Endothelial cell of umbilical vein (primary cell): ENCODE measurements around the gene PSMD13. TPM values are rescaled to one million over a fixed set of nuclear protein-coding genes. Genes with fewer than 3 reads are reported as not detected.

Experiments used
- BruUV-seq: library from RNA; stranded (reverse); fragments of 400-500 nt; replicated peaks from 2 replicates; lab custom pipeline; 2021; lab: Mats Ljungman, UMichigan
- CTCF ChIA-PET: fragments of 300-600, 350-600 bp; sonication (Branson Sonifier 250); formaldehyde crosslinking; loops from one replicate; lab custom pipeline; 2021; ENCODE audit warnings: antibody characterized with exemption, inconsistent platforms; lab: Charles Lee
- POLR2A ChIA-PET: fragments of 300-600, 350-600 bp; sonication (Branson Sonifier 250); formaldehyde crosslinking; loops from one replicate; lab custom pipeline; 2021; ENCODE audit warnings: antibody characterized with exemption, inconsistent platforms; lab: Charles Lee
- DNase-seq: peaks from one replicate; pipeline ENCODE4 v3.0.0-alpha.2; 2011; ENCODE audit warnings: low read depth, low spot score
- FAIRE-seq: peaks from 2 replicates; lab custom pipeline; 2011; peaks lifted over from hg19 to GRCh38; lab: Jason Lieb, UNC
- H2AFZ ChIP-seq: 2 replicates; pipeline ENCODE4 v1.6.0; 2012; ENCODE audit warnings: low read depth, low read length, control low read depth, inconsistent platforms
- H3K27ac ChIP-seq: 2 replicates; pipeline ENCODE4 v1.5.1; 2011; ENCODE audit warnings: low read depth, mild to moderate bottlenecking, control low read depth, low read length, moderate library complexity; ENCODE audit not compliant: insufficient read depth
- H3K27me3 ChIP-seq, 2 experiments: 2 replicates each; pipeline versions ENCODE4 v1.6.0 to v1.6.1; 2011; ENCODE audit warnings: low read length in 2 of 2, mixed read lengths in 1 of 2; ENCODE audit not compliant: control insufficient read depth in 2 of 2, insufficient read depth in 2 of 2
- H3K36me3 ChIP-seq, 2 experiments: 2 replicates in 1 of 2; 3 replicates in 1 of 2; pipeline ENCODE4 v1.5.1; 2011; ENCODE audit warnings: low read length in 2 of 2, mild to moderate bottlenecking in 1 of 2, moderate library complexity in 1 of 2; ENCODE audit not compliant: control insufficient read depth in 2 of 2, insufficient read depth in 2 of 2; ENCODE audit errors: extremely low read depth in 1 of 2
- H3K4me1 ChIP-seq: 3 replicates; pipeline ENCODE4 v1.5.1; 2011; ENCODE audit warnings: mild to moderate bottlenecking, low read length; ENCODE audit not compliant: control insufficient read depth, insufficient read depth; ENCODE audit errors: extremely low read depth
- H3K4me2 ChIP-seq: 2 replicates; pipeline ENCODE4 v1.6.1; 2011; ENCODE audit warnings: low read length, control low read depth, mixed read lengths; ENCODE audit not compliant: insufficient read depth
- H3K4me3 ChIP-seq, 3 experiments: fragments of 200-600 bp in 1 of 3; sonication (generic), shearing (Covaris generic) in 1 of 3; replicated peaks in 1 of 3; 2 replicates each; pipeline ENCODE4 v1.5.1; 2011 to 2016; ENCODE audit warnings: control low read depth in 3 of 3, low read length in 3 of 3, mild to moderate bottlenecking in 2 of 3, inconsistent platforms in 1 of 3, low read depth in 1 of 3, moderate library complexity in 1 of 3; ENCODE audit not compliant: insufficient read depth in 1 of 3
- H3K79me2 ChIP-seq: 2 replicates; pipeline ENCODE4 v1.6.0; 2012; ENCODE audit warnings: low read length, inconsistent platforms; ENCODE audit not compliant: control insufficient read depth, insufficient read depth
- H3K9ac ChIP-seq: replicated peaks from 2 replicates; pipeline ENCODE3; 2011; ENCODE audit warnings: low read length, control low read depth; ENCODE audit not compliant: insufficient read depth; ENCODE audit errors: extremely low read depth
- H3K9me1 ChIP-seq: replicated peaks from 3 replicates; pipeline ENCODE4 v1.6.0; 2011; ENCODE audit warnings: mild to moderate bottlenecking, low read length; ENCODE audit not compliant: control insufficient read depth, insufficient read depth; ENCODE audit errors: extremely low read depth
- H3K9me3 ChIP-seq: replicated peaks from 2 replicates; pipeline ENCODE4 v1.5.1; 2012; ENCODE audit warnings: low read length, inconsistent platforms; ENCODE audit not compliant: control insufficient read depth, insufficient read depth
- H4K20me1 ChIP-seq: replicated peaks from 2 replicates; pipeline ENCODE3; 2011; ENCODE audit warnings: mild to moderate bottlenecking, low read length; ENCODE audit not compliant: control insufficient read depth, insufficient read depth; ENCODE audit errors: extremely low read depth
- EZH2 ChIP-seq: IDR thresholded peaks from 2 replicates; pipeline ENCODE4 v1.6.1; 2012; ENCODE audit warnings: borderline replicate concordance, low read depth, mild to moderate bottlenecking, moderate library complexity, low read length, inconsistent platforms; ENCODE audit not compliant: severe bottlenecking
- FOS ChIP-seq: IDR thresholded peaks from 2 replicates; pipeline ENCODE4 v1.6.1; 2011; ENCODE audit warnings: mild to moderate bottlenecking, low read length, moderate library complexity, borderline replicate concordance; ENCODE audit not compliant: insufficient read depth
- GATA2 ChIP-seq: IDR thresholded peaks from 2 replicates; pipeline ENCODE4 v1.7.0; 2011; ENCODE audit warnings: low read depth, mild to moderate bottlenecking, moderate library complexity, mixed read lengths, low read length; ENCODE audit not compliant: insufficient read length, insufficient read depth
- JUN ChIP-seq: IDR thresholded peaks from 2 replicates; pipeline ENCODE4 v1.6.1; 2011; ENCODE audit warnings: borderline replicate concordance, low read depth; ENCODE audit not compliant: insufficient read length, insufficient read depth
- MYC ChIP-seq: IDR thresholded peaks from one replicate; pipeline ENCODE4 v1.6.1; 2011; ENCODE audit warnings: mild to moderate bottlenecking, low read depth, low read length
- POLR2A ChIP-seq: IDR thresholded peaks from 2 replicates; pipeline ENCODE4 v1.6.1; 2012; ENCODE audit warnings: low read depth, mild to moderate bottlenecking, control low read depth, low read length
- POLR2AphosphoS5 ChIP-seq: IDR thresholded peaks from 2 replicates; pipeline ENCODE4 v1.6.1; 2012; ENCODE audit warnings: low read depth, mild to moderate bottlenecking, control low read depth, low read length, moderate library complexity; ENCODE audit not compliant: insufficient read depth
- dilution Hi-C: fragments of 300-500 bp; cut with MboI; formaldehyde crosslinking; loops from one replicate; pipeline ENCODE4 v1.15.0; 2019; ENCODE audit warnings: low sequenced_read_pairs; ENCODE audit not compliant: extremely low pct_ligation_motif_present
- intact Hi-C: fragments of 100-400 bp; cut with micrococcal nuclease; formaldehyde crosslinking; loops from one replicate; pipeline ENCODE4 v1.10.0; 2022
- polyA plus RNA-seq, 4 experiments: library from polyadenylated mRNA; depleted of rRNA in 3 of 4; stranded (reverse) in 3 of 4; unstranded in 1 of 4; fragments of >200 nt; gene quantifications; 2 replicates each; pipeline versions ENCODE4 v1.2.1 to v1.2.3, GENCODE V29; 2011 to 2012; ENCODE audit warnings: missing spikeins in 1 of 4
- total RNA-seq: library from RNA; stranded (reverse); gene quantifications from 2 replicates; pipeline ENCODE4 v1.2.3, GENCODE V29; 2021
- TF ChIP-seq, protein P1 (sequence below), 2 donors: IDR thresholded peaks; 1 replicate in 1 of 2; 2 replicates in 1 of 2; pipeline ENCODE4 v1.5.1; 2011; ENCODE audit warnings: low read length in 2 of 2, mild to moderate bottlenecking in 2 of 2, moderate library complexity in 2 of 2, control low read depth in 1 of 2, inconsistent platforms in 1 of 2, low read depth in 1 of 2; ENCODE audit not compliant: insufficient read depth in 1 of 2; ENCODE audit errors: extremely low read depth in 1 of 2
- TF ChIP-seq, protein P2 (sequence below): IDR thresholded peaks from 2 replicates; pipeline ENCODE4 v1.6.1; 2011; ENCODE audit not compliant: insufficient read depth, insufficient read length

The PSMD13 gene
- total and polyA plus RNA-seq, 2 donors (not counting 3 experiments of a cell fraction or from before 2014, with no cell fraction given), result 168 to 214 TPM

DNA sequence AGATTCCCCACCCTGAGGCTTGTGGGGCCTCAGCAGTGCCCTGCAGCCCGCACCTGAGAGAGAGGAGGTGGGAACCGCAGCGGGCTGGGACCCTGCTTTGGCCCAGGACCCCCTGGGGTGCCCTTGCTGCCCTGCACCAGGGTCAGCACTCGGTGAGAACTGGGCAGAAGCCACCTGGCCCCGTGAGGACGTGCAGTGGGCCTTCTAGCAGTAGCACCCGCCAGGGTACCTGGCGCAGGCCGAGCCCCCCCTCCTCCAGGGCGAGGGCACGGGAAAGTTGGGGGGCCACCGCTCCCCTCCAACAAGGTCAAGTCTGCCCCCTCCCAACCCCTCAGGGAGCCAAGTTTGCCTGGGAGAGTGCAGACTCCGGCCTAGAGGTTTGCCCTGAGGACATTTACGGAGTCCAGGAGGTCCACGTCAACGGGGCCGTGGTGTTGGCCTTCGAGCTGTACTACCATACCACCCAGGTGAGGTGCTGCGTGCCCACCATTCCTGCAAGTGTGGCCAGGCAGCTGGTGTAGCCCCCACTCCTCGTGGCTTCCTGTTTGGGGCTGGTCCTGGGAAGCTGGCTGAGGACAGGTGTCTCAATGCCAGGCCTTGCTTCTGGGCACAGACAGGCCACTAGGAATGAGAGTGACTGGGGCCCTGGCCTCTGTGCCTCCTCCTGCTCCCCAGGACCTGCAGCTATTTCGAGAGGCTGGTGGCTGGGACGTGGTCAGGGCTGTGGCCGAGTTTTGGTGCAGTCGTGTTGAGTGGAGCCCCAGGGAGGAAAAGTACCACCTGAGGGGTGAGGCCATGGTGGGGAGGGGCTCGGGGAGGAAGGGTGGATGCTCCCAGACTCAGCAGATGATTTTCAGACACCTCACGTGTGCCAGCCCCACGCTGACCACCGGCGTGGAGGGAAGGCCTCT is 55.7 kb downstream of the PSMD13 start:
- CTCF ChIA-PET, result interaction anchor here (1.3 kb wide), 1 partner anchor 12 kb away, joined by 4 read pairs; no protein-coding TSS in a partner anchor
- H3K36me3 ChIP-seq, result peaks cover 0 to 8% of the 10 kb centered on the region in 2 experiments
- H4K20me1 ChIP-seq, result no peaks in the 10 kb centered on the region
- H3K9ac ChIP-seq, result no peak overlapping the region
- H3K27ac ChIP-seq, result no peak overlapping the region
- no peak for DNase-seq
- H3K4me3 ChIP-seq, result no peak overlapping the region
- TF ChIP-seq, protein P1, sequence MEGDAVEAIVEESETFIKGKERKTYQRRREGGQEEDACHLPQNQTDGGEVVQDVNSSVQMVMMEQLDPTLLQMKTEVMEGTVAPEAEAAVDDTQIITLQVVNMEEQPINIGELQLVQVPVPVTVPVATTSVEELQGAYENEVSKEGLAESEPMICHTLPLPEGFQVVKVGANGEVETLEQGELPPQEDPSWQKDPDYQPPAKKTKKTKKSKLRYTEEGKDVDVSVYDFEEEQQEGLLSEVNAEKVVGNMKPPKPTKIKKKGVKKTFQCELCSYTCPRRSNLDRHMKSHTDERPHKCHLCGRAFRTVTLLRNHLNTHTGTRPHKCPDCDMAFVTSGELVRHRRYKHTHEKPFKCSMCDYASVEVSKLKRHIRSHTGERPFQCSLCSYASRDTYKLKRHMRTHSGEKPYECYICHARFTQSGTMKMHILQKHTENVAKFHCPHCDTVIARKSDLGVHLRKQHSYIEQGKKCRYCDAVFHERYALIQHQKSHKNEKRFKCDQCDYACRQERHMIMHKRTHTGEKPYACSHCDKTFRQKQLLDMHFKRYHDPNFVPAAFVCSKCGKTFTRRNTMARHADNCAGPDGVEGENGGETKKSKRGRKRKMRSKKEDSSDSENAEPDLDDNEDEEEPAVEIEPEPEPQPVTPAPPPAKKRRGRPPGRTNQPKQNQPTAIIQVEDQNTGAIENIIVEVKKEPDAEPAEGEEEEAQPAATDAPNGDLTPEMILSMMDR (IDR thresholded peaks at IDR 0.05; ENCODE audit: extremely low read depth in 1 of 2, insufficient read depth in 1 of 2, low read depth in 1 of 2, low read length in 2 of 2), result no peak
- TF ChIP-seq MYC, result no peak
- no peak for FAIRE-seq
- no peaks in the 10 kb centered on the region for H3K9me3 ChIP-seq
- H3K9me1 ChIP-seq, result no peaks in the 10 kb centered on the region
- peaks cover 3% of the 10 kb centered on the region for H3K4me1 ChIP-seq
- H3K79me2 ChIP-seq, result no peaks in the 10 kb centered on the region
- dilution Hi-C loops (no loop called here), intact Hi-C loops (no loop called here)
- no TSS peak for BruUV-seq
- no peak overlapping the region for H2AFZ ChIP-seq
- POLR2A ChIA-PET, result no interaction called here
- H3K4me2 ChIP-seq, result no peak overlapping the region
- H3K27me3 ChIP-seq, result peaks cover 5 to 8% of the 10 kb centered on the region in 2 experiments

DNA sequence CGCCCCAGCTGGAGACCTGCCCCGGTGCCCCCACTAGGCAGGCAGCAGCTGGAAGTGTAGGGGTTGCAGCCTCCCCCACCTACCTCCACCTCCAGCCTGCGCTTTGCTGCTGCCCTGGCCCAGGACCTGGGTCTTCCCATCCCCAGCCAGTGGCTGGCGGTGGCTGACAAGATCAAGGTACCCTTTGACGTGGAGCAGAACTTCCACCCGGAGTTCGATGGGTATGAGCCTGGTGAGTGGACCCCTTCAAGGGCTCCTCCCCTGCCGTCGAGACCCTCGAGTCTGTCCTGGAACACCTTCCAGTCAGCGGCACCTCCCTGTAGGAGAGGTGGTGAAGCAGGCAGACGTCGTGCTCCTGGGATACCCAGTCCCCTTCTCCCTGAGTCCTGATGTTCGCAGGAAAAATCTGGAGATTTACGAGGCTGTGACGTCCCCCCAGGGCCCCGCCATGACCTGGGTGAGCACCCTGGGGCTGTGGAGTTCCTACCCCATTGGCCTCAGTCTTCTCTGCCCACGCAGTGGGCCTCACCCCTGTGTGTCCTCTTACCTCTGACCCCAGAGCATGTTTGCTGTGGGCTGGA is 56.6 kb downstream of the PSMD13 start:
- no peak for DNase-seq
- Histone ChIP-seq H3K36me3 (peaks cover 0 to 8% of the 10 kb centered on the region in 2 experiments), H3K9me1 (no peaks in the 10 kb centered on the region), H3K9ac (no peak overlapping the region), H3K27me3 (no peaks in the 10 kb centered on the region), H2AFZ (no peak overlapping the region), H3K9me3 (no peaks in the 10 kb centered on the region), H3K4me1 (no peaks in the 10 kb centered on the region), H3K27ac (no peak overlapping the region), H4K20me1 (no peaks in the 10 kb centered on the region), H3K4me3 (no peak overlapping the region), H3K79me2 (no peaks in the 10 kb centered on the region), H3K4me2 (no peak overlapping the region)
- BruUV-seq, result no TSS peak
- TF ChIP-seq, protein P1 (IDR thresholded peaks at IDR 0.05; ENCODE audit: extremely low read depth in 1 of 2, insufficient read depth in 1 of 2, low read depth in 1 of 2, low read length in 2 of 2), result no peak
- TF ChIP-seq POLR2AphosphoS5 (no peak), EZH2 (no peak), POLR2A (no peak), JUN (no peak), FOS (no peak), GATA2 (no peak), MYC (no peak)
- TF ChIP-seq, protein P2, sequence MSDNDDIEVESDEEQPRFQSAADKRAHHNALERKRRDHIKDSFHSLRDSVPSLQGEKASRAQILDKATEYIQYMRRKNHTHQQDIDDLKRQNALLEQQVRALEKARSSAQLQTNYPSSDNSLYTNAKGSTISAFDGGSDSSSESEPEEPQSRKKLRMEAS, result no peak
- ChIA-PET POLR2A (interaction anchor here (0.5 kb wide), 1 partner anchor 16 kb away, joined by 3 read pairs; no protein-coding TSS in a partner anchor), CTCF (no interaction called here)
- FAIRE-seq, result no peak
- dilution Hi-C loops, result no loop called here
- intact Hi-C loops, result no loop called here
